HAP-1 (cell line): Measurements from ENCODE around the gene FBXO33.

Experiments used
- DNase-seq, 2 experiments: peaks; one replicate each; pipeline ENCODE4 v3.0.0-alpha.2; 2016 to 2020; ENCODE audit warnings: low spot score in 2 of 2
- H3K27me3 ChIP-seq: fragments of 250-450 bp; sonication (Bioruptor Pico); 2 replicates; pipeline ENCODE4 v1.5.1; 2020; ENCODE audit warnings: low read depth, mild to moderate bottlenecking, moderate library complexity
- H3K36me3 ChIP-seq: fragments of 250-450 bp; sonication (Bioruptor Pico); replicated peaks from 2 replicates; pipeline ENCODE4 v1.5.1; 2020; ENCODE audit warnings: mild to moderate bottlenecking
- H3K4me1 ChIP-seq: fragments of 250-450 bp; sonication (Bioruptor Pico); 2 replicates; pipeline ENCODE4 v1.5.1; 2020; ENCODE audit warnings: mild to moderate bottlenecking
- H3K4me3 ChIP-seq: fragments of 250-450 bp; sonication (Bioruptor Pico); 2 replicates; pipeline ENCODE4 v1.5.1; 2020; ENCODE audit warnings: mild to moderate bottlenecking, moderate library complexity
- H3K9me3 ChIP-seq: fragments of 250-450 bp; sonication (Bioruptor Pico); 2 replicates; pipeline ENCODE4 v1.5.1; 2020; ENCODE audit warnings: mild to moderate bottlenecking, moderate library complexity
- in situ Hi-C: fragments of 300-500 bp; cut with MboI; formaldehyde crosslinking; loops from 3 replicates; pipeline ENCODE4 v1.14.3; 2020; ENCODE audit warnings: low sequenced_read_pairs, inconsistent platforms, mixed read lengths

The FBXO33 gene

DNA sequence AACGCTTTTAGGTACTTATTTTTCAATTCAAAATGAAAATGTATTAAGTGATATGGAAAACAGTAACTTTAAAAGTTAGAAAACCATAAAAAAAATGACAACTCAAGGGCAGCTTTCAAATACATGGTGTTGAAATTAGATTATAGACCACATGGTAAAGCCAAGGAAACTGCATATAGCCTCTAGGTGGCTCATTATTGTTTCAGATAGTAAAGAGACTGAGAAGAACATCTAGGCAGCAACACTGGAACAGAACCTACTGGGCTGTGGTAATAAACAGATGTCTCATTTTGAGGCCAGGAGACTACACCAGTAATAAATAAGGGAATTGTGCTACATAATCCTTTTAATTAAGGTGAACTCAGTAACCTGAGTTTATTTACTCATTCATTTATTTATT, 13.0 kb downstream of the FBXO33 start:
- in situ Hi-C loops: no loop called here
- no peak overlapping the region for H3K4me3 ChIP-seq
- H3K9me3 ChIP-seq: peaks cover 10% of the 10 kb centered on the region; the same call in 1 of the 2 replicates
- no peaks in the 10 kb centered on the region for H3K4me1 ChIP-seq
- no peaks in the 10 kb centered on the region for H3K27me3 ChIP-seq
- no peaks in the 10 kb centered on the region for H3K36me3 ChIP-seq
- DNase-seq: no peak

DNA sequence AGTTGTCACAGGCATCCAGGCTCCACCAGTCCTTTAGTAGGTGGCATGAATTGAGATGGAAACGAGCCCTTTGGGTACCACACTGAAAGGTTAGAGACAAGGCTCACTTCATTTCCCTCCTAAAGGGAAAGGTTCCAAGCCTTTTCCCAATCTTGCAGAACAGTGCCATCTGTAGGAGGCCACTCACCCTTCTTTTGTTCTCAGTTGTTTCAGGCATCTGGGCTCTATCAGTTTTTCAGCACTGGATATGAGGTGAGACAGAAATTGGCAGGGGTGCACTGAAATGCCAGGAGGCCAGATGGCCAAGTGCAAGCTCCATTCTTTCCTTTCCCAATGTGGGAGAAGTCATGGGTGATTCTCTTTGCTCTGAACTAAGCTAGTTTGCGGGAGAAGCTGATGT, 15.2 kb downstream of the FBXO33 start:
- no peak for DNase-seq
- H3K4me3 ChIP-seq: no peak overlapping the region
- H3K27me3 ChIP-seq: no peaks in the 10 kb centered on the region
- H3K9me3 ChIP-seq: peaks cover 10% of the 10 kb centered on the region; the same call in 1 of the 2 replicates
- in situ Hi-C loops: no loop called here
- H3K4me1 ChIP-seq: no peaks in the 10 kb centered on the region
- no peaks in the 10 kb centered on the region for H3K36me3 ChIP-seq

DNA sequence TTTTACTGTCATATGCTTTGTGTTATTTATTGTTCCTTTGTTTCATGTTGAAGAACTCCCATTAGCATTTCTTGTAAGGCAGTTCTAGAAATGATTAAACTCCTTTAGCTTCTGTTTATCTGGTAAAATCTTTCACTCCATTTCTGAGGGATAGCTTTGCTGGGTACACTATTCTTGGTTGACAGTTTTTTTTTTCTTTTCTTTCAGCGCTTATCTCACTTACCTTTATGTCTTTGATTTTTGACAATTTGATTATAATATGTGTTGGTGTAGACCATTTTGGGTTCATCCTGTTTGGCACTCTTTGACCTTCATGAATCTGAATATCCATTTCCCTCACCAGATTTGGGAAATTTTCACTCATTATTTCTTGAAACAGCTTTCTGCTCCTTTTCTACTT, 16.2 kb downstream of the FBXO33 start:
- H3K9me3 ChIP-seq: peaks cover 10% of the 10 kb centered on the region; the same call in 1 of the 2 replicates
- H3K36me3 ChIP-seq: no peaks in the 10 kb centered on the region
- no peaks in the 10 kb centered on the region for H3K4me1 ChIP-seq
- in situ Hi-C loops: no loop called here
- H3K4me3 ChIP-seq: no peak overlapping the region
- no peak for DNase-seq
- H3K27me3 ChIP-seq: no peaks in the 10 kb centered on the region

DNA sequence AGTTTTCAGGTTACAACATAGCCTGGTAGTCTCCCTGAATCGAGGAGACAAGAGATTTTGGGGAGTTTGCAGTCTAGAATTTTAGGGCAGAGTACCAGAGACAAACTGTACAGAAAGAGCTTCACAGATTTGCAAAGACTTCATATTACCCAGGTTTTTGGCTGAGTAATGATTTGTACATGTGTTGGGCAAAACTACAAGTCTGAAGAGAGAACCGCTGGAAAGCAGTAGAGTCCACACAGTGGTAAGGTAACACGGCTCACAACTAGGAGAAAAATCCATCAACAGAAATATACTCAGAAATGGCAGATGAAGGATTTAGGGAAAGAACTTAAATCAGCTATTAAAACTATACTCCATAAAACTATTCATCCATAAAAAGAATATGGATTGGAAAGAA, 25.7 kb downstream of the FBXO33 start:
- Histone ChIP-seq H3K27me3 (no peaks in the 10 kb centered on the region), H3K4me1 (no peaks in the 10 kb centered on the region), H3K36me3 (no peaks in the 10 kb centered on the region), H3K9me3 (no peaks in the 10 kb centered on the region), H3K4me3 (no peak overlapping the region)
- no peak for DNase-seq
- in situ Hi-C loops: no loop called here

DNA sequence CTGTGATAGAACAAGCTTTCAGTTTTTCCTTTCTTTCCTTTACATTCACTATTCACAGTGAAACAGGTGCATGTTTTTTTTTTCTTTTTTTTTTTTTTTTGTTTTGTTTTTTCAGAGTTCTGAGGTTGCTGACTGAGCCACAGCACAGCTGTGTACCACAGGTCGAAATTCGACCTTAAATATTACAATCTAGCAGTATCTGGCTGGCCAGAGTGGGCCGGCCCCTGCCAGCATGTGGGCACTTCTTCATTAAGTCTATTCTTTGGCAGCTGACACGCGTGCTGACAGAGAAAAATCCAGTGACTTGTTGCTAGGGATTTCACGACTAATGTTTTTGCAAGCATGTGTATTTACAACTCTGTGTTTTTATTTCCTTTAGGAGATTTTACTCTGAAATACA, 33.9 kb downstream of the FBXO33 start:
- in situ Hi-C loops: no loop called here
- no peaks in the 10 kb centered on the region for H3K9me3 ChIP-seq

DNA sequence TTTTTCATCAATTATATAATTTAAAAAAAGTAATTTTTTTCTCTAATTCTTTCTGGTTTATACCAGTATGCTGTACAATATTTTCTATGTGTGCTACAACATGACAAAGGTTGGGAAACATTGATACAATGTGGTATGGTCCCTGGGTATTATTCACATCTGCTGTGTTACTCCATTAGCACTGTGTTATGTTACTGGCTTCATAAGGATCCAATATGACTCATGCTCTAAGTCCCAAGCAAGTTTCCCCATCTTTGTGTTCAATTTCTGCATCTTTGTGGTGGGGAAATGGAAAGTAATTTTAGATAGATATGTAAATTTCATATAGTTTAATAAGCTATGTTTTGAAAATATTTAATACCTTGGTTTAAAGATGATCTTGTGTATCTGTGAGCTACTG, 35.8 kb downstream of the FBXO33 start:
- in situ Hi-C loops: no loop called here
- Histone ChIP-seq H3K9me3 (no peaks in the 10 kb centered on the region), H3K27me3 (no peaks in the 10 kb centered on the region), H3K4me3 (no peak overlapping the region), H3K36me3 (peaks cover 4% of the 10 kb centered on the region), H3K4me1 (no peaks in the 10 kb centered on the region)
- DNase-seq: no peak

More for the DNA sequence above, 33.9 kb downstream of the FBXO33 start:
- no peak for DNase-seq
- Histone ChIP-seq H3K4me1 (no peaks in the 10 kb centered on the region), H3K36me3 (peaks cover 4% of the 10 kb centered on the region), H3K4me3 (no peak overlapping the region), H3K27me3 (no peaks in the 10 kb centered on the region)

DNA sequence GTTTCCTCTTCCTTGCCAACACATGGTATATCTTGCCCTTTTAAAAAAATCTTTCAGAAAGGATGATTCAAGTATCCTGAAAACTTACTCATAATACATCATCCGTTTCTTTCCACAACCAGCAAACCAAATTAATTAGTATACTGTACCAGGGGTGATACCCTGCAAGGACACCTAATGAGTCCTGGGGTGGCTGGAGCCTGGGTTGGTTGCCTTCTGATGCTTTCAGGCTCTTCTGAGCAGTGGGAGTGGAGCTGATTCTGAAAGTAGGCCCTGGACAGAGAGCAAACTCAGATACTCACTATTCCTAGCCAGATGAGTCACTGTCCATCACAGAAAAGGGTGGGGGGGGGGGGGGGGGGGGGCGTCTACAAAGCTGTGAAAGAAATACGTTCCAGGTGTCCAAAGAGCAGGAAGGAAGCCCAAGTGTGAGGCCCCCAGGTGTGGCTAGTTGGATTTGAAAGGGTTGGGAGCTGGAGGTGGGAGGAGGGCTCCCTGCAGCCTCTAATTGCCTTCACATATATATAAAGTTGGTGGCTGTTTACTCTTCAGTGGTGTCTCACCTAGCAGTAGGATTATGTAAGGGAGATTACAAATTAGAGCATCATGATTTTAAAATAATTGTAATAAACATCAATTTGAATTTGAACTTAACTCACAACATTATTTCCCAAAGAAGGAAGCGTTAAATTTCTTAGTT, 36.5 kb downstream of the FBXO33 start:
- DNase-seq: no peak
- H3K27me3 ChIP-seq: no peaks in the 10 kb centered on the region
- no peak overlapping the region for H3K4me3 ChIP-seq
- no peaks in the 10 kb centered on the region for H3K9me3 ChIP-seq
- peaks cover 4% of the 10 kb centered on the region for H3K36me3 ChIP-seq
- in situ Hi-C loops: no loop called here
- no peaks in the 10 kb centered on the region for H3K4me1 ChIP-seq

DNA sequence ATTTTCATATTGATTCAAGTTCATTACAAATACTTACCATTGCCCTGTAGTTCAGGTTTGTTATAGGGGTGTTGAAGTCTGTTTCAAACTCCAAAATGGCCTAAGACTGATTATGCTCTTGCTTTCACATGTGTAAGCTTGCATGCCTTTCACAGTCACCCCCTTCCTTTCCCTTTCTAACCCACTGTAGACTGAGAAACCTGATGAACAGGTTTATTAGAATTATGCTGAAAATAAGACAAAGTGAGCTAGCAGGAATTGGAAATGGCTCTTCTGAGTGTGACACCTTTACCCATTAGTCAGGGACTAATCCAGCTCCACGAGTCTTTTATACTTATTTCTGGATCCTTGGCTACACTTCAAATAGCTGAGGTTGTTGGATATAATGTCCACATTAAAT, 38.9 kb downstream of the FBXO33 start:
- no peak for DNase-seq
- no peak overlapping the region for H3K4me3 ChIP-seq
- no peaks in the 10 kb centered on the region for H3K9me3 ChIP-seq
- peaks cover 4% of the 10 kb centered on the region for H3K36me3 ChIP-seq
- in situ Hi-C loops: no loop called here
- no peaks in the 10 kb centered on the region for H3K27me3 ChIP-seq
- H3K4me1 ChIP-seq: no peaks in the 10 kb centered on the region

DNA sequence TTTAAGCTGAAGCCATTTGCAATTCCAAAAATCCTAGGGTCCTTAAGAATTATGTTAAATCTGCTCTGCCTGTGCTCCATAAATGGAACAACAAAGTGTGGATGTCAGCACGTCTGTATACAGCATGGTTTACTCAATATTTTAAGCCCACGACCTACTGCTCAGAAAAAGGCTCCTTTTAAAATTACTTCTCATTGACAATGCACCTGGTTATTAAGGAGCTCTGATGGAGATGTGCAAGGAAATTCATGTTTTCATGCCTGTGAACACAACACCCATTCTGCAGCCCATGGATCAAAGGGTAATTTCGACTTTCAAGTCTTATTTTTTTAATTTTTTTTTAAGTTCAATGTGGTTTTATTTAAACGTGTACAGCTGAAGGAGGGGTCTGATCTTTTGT, 48.1 kb downstream of the FBXO33 start:
- no peaks in the 10 kb centered on the region for H3K36me3 ChIP-seq
- H3K4me3 ChIP-seq: no peak overlapping the region
- in situ Hi-C loops: no loop called here
- H3K4me1 ChIP-seq: no peaks in the 10 kb centered on the region
- H3K9me3 ChIP-seq: no peaks in the 10 kb centered on the region
- H3K27me3 ChIP-seq: no peaks in the 10 kb centered on the region
- no peak for DNase-seq

DNA sequence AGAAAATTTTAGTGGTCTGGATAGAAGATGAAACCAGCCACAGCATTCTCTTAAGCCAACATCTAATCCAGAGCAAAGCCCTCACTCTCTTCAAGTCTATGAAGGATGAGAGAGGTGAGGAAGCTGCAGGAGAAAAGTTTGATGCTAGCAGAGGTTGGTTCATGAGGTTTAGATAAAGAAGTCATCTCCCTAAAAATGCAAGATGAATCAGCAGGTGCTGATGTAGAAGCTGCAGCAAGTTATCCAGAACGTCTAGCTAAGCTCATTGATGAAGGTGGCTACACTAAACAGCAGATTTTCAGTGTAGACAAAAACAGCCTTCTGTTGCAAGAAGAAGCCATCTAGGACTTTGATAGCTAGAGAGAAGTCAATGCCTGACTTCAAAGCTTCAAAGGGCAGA, 48.5 kb downstream of the FBXO33 start:
- no peak for DNase-seq
- Histone ChIP-seq H3K9me3 (no peaks in the 10 kb centered on the region), H3K27me3 (no peaks in the 10 kb centered on the region), H3K4me3 (no peak overlapping the region), H3K4me1 (no peaks in the 10 kb centered on the region), H3K36me3 (no peaks in the 10 kb centered on the region)
- in situ Hi-C loops: no loop called here

DNA sequence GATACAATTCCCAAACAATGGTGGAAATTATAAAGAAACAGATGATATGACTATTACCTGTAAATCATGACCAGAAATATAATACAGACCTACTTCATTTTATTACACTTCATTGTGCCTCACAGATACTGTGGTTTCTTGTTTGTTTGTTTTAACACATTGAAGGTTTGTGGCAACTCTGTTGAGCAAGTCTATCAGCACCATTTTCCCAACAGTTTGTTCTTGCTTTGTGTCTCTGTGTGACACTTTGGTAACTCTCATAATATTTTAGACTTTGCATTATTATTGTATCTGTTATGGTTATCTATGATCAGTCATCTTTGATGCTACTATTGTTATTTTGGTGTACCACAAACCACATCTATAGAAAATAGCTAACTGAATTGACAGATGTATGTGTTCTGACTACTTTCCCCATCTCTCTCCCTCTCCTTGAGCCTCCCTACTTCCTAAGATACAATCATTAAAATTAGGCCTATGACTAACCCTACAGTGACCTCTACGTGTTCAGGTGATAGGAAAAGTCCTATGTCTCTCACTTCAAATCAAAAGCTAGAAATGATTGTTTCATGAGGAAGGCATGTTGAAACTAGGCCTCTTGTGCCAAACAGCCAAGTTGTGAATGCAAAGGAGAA, 49.1 kb downstream of the FBXO33 start:
- no peaks in the 10 kb centered on the region for H3K36me3 ChIP-seq
- H3K4me3 ChIP-seq: no peak overlapping the region
- in situ Hi-C loops: no loop called here
- no peak for DNase-seq
- H3K4me1 ChIP-seq: no peaks in the 10 kb centered on the region
- no peaks in the 10 kb centered on the region for H3K27me3 ChIP-seq
- H3K9me3 ChIP-seq: no peaks in the 10 kb centered on the region

DNA sequence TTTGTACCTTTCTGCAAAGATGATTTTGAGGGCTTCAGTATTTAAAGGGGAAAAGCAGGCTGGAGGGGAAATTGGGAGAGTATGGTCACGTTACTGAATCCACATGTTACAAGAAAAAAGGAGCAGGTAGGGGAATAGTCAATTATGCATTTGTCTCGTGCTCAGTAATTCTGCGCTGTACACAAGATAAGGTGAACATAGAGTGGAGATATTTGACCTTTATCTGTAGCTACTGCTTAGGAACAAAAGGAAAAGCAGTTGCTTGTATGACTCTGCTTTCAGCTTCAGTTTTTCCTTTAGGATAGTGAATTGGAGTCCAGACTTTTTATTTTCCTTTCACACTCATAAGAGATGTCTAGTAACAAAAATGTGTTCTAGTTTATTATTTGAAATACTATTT, 49.8 kb downstream of the FBXO33 start:
- in situ Hi-C loops: no loop called here
- Histone ChIP-seq H3K4me3 (no peak overlapping the region), H3K27me3 (no peaks in the 10 kb centered on the region), H3K4me1 (no peaks in the 10 kb centered on the region), H3K9me3 (no peaks in the 10 kb centered on the region), H3K36me3 (no peaks in the 10 kb centered on the region)
- no peak for DNase-seq

DNA sequence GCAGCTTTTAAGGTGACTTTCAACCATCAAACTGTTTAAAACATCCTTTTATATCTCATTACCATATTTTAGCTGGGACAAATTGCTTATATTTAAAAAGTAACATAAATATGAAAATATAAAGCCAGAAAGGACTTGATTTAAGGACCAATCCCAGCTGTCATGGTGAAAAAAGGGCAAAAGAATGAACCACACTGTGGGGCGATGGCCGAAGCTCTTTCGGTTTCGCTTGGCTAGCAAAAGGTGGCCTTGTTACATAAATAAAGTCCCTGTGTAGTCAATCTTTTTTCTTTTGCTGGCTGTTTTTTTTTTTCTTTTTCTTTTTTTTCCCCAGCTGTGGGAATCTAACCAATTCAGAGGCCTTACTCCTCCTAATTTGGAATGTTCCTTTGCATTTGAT, 50.9 kb downstream of the FBXO33 start:
- no peaks in the 10 kb centered on the region for H3K27me3 ChIP-seq
- H3K4me3 ChIP-seq: no peak overlapping the region
- H3K9me3 ChIP-seq: no peaks in the 10 kb centered on the region
- peaks cover 6% of the 10 kb centered on the region for H3K4me1 ChIP-seq
- no peaks in the 10 kb centered on the region for H3K36me3 ChIP-seq
- DNase-seq: no peak
- in situ Hi-C loops: no loop called here

DNA sequence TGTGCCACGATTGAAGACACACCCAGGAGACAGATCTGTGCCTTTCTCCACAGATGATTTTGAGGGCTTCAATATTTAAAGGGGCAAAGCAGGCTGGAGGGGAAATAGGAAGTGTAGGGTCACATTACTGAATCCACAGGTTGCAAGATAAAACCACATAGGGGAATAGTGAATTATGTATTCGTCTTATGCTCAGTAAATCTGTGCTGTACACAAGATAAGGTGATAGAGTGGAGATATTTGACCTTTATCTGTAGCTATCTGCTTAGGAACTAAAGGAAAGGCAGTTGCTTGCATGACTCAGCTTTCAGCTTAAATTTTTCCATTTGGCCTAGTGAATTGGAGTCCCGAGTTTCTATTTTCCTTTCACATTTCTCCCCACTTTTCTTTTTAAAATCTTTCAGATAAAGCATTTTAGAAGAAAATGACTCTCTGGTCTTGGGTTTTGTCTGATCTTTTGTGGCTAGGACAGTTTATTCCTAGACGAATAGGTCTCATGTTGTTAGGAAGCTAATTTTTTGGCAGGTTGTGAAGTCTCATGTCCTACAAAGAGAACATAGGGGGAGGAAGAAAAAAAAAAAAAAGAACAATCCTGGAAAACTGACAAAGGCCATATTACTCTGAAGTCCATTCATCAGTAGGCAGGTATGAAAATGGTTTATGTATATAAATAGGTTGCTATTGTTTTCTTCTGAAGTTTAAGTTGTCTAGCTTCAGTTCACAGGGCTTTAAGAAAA, 55.4 kb downstream of the FBXO33 start:
- DNase-seq: no peak
- in situ Hi-C loops: loop anchor here (10.0 kb wide), 1 partner anchor 272 kb away; the partner anchor contains the start of gene SEC23A

More for the DNA sequence above, 55.4 kb downstream of the FBXO33 start:
- Histone ChIP-seq H3K4me3 (no peak overlapping the region), H3K9me3 (no peaks in the 10 kb centered on the region), H3K4me1 (peaks cover 7% of the 10 kb centered on the region), H3K36me3 (no peaks in the 10 kb centered on the region), H3K27me3 (no peaks in the 10 kb centered on the region)
